ENCODE results near the gene HAT1.

DNA sequence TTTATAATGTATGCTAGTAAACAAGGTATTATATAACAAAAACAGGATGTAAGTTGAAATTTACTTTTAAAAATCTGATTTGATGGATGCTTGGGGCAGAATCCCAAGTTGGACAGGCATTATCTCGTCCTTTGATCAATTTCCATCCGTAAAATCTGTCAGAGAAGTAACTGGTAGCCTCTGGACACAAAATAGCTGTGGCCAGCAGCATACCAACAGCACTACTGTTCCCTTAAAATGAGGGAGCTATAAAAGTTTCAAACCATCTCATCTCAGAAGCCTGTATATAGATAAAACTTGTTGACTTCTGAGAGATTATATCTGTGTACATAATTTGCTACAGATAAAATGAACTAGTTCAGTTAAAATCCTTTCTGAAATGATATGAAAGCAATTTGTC is 62.8 kb downstream of the HAT1 start:
- TF ChIP-seq, protein P1, sequence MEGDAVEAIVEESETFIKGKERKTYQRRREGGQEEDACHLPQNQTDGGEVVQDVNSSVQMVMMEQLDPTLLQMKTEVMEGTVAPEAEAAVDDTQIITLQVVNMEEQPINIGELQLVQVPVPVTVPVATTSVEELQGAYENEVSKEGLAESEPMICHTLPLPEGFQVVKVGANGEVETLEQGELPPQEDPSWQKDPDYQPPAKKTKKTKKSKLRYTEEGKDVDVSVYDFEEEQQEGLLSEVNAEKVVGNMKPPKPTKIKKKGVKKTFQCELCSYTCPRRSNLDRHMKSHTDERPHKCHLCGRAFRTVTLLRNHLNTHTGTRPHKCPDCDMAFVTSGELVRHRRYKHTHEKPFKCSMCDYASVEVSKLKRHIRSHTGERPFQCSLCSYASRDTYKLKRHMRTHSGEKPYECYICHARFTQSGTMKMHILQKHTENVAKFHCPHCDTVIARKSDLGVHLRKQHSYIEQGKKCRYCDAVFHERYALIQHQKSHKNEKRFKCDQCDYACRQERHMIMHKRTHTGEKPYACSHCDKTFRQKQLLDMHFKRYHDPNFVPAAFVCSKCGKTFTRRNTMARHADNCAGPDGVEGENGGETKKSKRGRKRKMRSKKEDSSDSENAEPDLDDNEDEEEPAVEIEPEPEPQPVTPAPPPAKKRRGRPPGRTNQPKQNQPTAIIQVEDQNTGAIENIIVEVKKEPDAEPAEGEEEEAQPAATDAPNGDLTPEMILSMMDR (conservative IDR thresholded peaks at IDR 0.05; ENCODE audit: low read depth, low read length): no peak
- TF ChIP-seq EZH2 (IDR thresholded peaks at IDR 0.05; ENCODE audit: low read length, unreplicated experiment): no peak

Measured in PC-3 (cell line).